ENCODE data around the gene CYP26B1.

Gene CYP26B1

DNA sequence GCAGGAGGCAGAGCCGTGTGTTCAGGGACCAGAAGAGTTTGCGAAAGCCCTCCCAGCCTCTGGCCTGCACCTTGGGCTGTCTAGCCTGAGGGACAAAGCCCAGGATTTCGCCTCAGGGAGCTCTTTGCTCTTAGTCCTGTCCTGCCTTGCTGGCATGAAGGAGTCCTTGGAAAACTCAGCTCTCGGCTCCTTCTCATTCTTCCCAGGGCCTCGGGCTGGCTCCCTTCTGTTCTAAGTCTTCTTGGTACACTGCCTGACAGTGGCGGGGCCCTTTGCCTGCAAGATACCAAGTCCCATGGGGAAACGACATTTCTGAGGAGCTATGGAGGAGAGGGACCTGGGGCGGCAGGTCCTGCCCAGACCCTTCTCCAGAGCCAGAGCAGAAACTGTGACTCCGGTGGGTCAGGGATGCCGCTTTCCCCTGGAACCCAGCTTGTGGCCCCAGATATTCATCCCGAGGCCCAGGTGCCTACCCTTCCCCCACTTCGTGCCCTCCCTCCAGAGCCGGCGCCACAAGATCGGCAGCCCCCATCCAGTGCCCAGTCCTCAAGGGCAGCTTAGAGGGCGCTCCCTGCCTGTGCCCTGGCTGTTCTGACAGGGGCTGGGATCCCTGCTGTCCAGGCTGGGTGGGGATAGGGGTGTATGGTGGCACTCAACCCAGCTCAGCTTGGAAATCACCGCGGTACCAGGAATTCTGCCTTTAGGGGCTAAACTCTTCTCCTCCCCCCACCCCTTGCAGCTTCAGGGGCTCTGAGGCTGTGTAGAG lies 5.5 kb upstream of the CYP26B1 start:
- in situ Hi-C loops (cut with MboI; ENCODE audit: low sequenced_read_pairs, unreplicated experiment): loop anchor here (25.0 kb wide), 1 partner anchor 584 kb away; no protein-coding TSS in a partner anchor
- TF ChIP-seq, protein P1, sequence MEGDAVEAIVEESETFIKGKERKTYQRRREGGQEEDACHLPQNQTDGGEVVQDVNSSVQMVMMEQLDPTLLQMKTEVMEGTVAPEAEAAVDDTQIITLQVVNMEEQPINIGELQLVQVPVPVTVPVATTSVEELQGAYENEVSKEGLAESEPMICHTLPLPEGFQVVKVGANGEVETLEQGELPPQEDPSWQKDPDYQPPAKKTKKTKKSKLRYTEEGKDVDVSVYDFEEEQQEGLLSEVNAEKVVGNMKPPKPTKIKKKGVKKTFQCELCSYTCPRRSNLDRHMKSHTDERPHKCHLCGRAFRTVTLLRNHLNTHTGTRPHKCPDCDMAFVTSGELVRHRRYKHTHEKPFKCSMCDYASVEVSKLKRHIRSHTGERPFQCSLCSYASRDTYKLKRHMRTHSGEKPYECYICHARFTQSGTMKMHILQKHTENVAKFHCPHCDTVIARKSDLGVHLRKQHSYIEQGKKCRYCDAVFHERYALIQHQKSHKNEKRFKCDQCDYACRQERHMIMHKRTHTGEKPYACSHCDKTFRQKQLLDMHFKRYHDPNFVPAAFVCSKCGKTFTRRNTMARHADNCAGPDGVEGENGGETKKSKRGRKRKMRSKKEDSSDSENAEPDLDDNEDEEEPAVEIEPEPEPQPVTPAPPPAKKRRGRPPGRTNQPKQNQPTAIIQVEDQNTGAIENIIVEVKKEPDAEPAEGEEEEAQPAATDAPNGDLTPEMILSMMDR (IDR thresholded peaks at IDR 0.05; ENCODE audit: borderline replicate concordance, control extremely low read depth, extremely low read depth, insufficient read depth, missing control alignments): no peak
- no peak for DNase-seq (ENCODE audit: low spot score)

DNA sequence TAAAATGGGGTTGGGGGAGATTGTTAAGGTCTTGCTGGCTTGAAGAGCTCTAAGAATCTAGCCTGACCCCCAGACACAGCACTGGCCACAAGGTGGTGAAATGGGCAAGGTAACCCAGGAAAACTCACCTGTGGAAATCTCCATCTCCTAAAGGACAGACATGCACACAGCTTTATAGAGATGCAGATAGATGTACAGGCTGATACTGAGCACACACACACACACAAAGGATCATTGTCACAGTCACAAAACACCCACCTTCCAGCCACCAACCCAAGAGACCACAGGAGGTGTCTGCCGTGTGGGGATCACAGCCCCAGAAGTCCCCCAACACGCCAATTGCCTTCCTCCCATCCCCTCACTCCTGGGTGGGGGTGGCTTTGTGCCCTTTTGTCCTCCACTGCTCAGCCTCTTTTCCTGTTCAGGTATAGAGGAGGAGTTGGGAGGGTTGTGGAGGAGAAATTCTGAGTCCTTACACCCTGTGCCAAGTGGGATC lies 3.2 kb upstream of the CYP26B1 start:
- TF ChIP-seq, protein P1 (IDR thresholded peaks at IDR 0.05; ENCODE audit: borderline replicate concordance, control extremely low read depth, extremely low read depth, insufficient read depth, missing control alignments): no peak
- no peak for DNase-seq (ENCODE audit: low spot score)
- in situ Hi-C loops (cut with MboI; ENCODE audit: low sequenced_read_pairs, unreplicated experiment): loop anchor here (25.0 kb wide), 1 partner anchor 586 kb away; no protein-coding TSS in a partner anchor

DNA sequence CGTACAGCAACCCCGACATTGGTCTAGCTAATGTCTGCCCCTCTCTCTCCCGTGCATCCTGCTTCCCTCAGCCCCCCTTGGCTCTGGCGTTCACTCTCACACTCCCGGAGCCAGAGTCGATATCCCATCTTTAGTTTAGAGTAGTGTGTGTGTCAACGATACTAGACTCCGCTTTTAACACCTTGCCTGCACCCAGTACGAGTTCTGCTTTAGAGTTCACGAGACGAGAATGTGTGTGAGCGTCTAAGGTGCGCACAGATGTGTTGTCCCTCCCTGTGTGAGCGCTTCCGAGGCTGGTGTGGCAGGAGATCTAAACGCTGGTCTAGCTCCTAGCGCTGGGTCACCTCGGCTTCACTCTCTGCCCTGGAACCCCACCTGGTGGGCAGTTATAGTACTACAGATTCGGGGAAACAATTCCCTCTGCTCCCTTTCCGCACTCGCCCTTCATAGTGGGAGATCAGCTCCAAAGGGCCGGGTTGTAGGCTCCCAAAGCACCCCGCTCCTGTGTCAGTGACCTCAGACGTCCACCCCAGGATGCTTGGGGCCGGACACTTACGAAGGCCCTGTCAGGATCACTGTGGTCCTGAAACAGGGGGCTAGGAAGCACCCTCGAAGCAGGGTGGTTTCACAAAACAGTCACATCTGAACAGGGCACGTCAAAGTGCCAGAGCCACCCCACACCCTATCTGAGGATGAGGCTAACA lies 2.6 kb upstream of the CYP26B1 start:
- TF ChIP-seq, protein P1 (IDR thresholded peaks at IDR 0.05; ENCODE audit: borderline replicate concordance, control extremely low read depth, extremely low read depth, insufficient read depth, missing control alignments): peak; percentile 53
- DNase-seq (ENCODE audit: low spot score): peak; percentile 82
- in situ Hi-C loops (cut with MboI; ENCODE audit: low sequenced_read_pairs, unreplicated experiment): loop anchor here (25.0 kb wide), 1 partner anchor 587 kb away; no protein-coding TSS in a partner anchor

DNA sequence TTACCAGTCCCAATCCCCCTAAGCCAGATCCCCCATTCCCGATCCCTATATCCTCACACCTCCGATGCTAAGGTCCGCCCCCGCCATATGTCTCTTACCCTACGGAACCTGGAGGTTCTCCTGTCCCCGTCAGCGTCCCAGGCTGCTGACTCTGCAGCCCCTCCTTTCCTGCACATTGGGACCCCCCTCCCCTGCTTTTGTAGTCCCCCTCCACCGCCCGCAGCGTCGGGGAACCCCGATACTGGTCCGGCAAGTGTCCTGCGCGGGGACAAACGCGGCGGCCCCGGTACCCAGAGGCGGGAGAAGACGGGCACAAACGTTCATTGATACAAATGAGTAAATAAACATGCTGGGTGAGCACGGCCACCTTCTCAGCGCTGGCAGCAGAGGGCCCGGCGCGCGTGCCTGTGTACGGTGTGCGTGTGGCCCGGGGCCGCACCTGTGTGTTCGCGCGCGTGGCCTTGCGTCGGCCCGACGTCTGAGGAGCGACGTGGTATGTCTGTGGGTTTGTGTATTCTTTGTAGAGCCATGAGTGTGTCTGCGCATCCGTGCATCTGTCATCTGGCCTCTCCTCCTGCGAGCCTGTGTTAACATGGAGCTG lies 2.0 kb upstream of the CYP26B1 start:
- TF ChIP-seq, protein P1 (IDR thresholded peaks at IDR 0.05; ENCODE audit: borderline replicate concordance, control extremely low read depth, extremely low read depth, insufficient read depth, missing control alignments): no peak
- in situ Hi-C loops (cut with MboI; ENCODE audit: low sequenced_read_pairs, unreplicated experiment): loop anchor here (25.0 kb wide), 2 partner anchors 588 to 612 kb away; no protein-coding TSS in a partner anchor
- no peak for DNase-seq (ENCODE audit: low spot score)

DNA sequence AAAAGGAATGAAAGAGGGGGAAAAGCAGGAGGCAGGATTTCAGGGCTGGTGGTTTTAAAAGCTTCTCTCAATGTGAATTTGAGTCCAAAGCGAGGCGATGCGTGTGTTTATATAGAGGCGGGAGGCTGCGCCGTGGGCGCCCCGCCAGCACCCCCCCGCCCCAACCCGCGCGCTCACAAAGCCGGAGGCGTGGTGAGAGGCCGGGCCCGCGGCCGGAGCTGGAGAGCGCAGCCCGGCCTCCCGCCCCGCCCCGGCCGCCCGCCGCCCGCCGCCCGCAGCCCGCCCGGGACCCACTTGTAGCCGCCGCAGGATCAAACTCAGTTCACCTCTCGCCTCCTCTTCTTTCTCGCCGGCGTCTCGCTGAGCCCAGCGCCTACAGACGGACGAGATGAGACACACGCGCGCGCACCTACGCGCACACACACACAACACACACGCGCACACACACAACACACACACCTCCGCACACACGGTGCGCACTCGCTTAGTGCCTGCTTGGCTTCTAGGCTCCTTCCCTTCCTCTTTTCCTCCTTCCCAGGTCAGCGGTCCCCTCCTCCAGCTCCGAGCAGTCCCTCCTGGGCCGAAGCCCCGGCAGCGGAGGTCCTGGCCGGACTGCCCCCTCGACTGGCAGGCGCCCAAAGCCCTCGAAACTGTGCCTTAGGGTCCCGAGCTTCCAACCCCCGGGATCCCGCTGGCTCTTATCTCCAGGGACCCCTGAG lies 1.3 kb upstream of the CYP26B1 start:
- in situ Hi-C loops (cut with MboI; ENCODE audit: low sequenced_read_pairs, unreplicated experiment): loop anchor here (25.0 kb wide), 1 partner anchor 612 kb away; no protein-coding TSS in a partner anchor
- peak; percentile 50 for DNase-seq (ENCODE audit: low spot score)
- TF ChIP-seq, protein P1 (IDR thresholded peaks at IDR 0.05; ENCODE audit: borderline replicate concordance, control extremely low read depth, extremely low read depth, insufficient read depth, missing control alignments): no peak
